GM19025 (cell line): Measurements from ENCODE around the gene FAM241B.

Source experiments
- ATAC-seq: cut with Tn5 transposase; IDR thresholded peaks from one replicate; pipeline ENCODE4 v1.9.1; 2021; ENCODE audit warnings: mild to moderate bottlenecking, low read depth, moderate library complexity; ENCODE audit not compliant: unreplicated experiment

The FAM241B gene

GRCh38 chr10:69662901-69663300, 32.9 kb downstream of the FAM241B start:
- ATAC-seq, result no peak

- ATAC-seq, result no peak
Observed at GRCh38 chr10:69663369-69663947, 33.4 kb downstream of the FAM241B start.

GRCh38 chr10:69665474-69666320, 35.6 kb downstream of the FAM241B start:
- no peak for ATAC-seq

GRCh38 chr10:69666756-69667155, 36.7 kb downstream of the FAM241B start:
- ATAC-seq, result no peak

GRCh38 chr10:69668721-69669120, 38.7 kb downstream of the FAM241B start:
- no peak for ATAC-seq

- no peak for ATAC-seq
Observed at GRCh38 chr10:69669409-69669808, 39.4 kb downstream of the FAM241B start.

GRCh38 chr10:69673521-69673920, 43.5 kb downstream of the FAM241B start:
- no peak for ATAC-seq

- no peak for ATAC-seq
Observed at GRCh38 chr10:69674786-69675185, 44.7 kb downstream of the FAM241B start.

GRCh38 chr10:69676301-69676700, 46.3 kb downstream of the FAM241B start:
- ATAC-seq, result no peak

- no peak for ATAC-seq
Observed at GRCh38 chr10:69677985-69678654, 48.1 kb downstream of the FAM241B start.

- no peak for ATAC-seq
Observed at GRCh38 chr10:69679736-69680135, 49.7 kb downstream of the FAM241B start.

- no peak for ATAC-seq
Observed at GRCh38 chr10:69680610-69681009, 50.6 kb downstream of the FAM241B start.

- ATAC-seq, result no peak
Observed at GRCh38 chr10:69681436-69681835, 51.4 kb downstream of the FAM241B start.

GRCh38 chr10:69682955-69683474, 53.0 kb downstream of the FAM241B start:
- no peak for ATAC-seq
